ENCODE results near the gene HBG1.
"Not testable (repeated sequence)": the region's sequence is repeated elsewhere in the genome, so short reads cannot be mapped to it uniquely, and the experiment has no call there.

The HBG1 gene

GRCh38 chr11:5249807-5250396 is at the start of gene HBG1:
Gene HBG1 (minus strand): TSS chr11:5249857. CDS start chr11:5249804, 53 bp downstream.
- H3K4me3 ChIP-seq (ENCODE audit: low read depth, low read length); DNase-seq (ENCODE audit: low read depth): not testable (repeated sequence)

GRCh38 chr11:5298451-5298850 is 48.8 kb upstream of the HBG1 start:
- no peak for DNase-seq (ENCODE audit: low read depth)
- H3K4me3 ChIP-seq (ENCODE audit: low read depth, low read length): no peak overlapping the region
- TF ChIP-seq CTCF (IDR thresholded peaks at IDR 0.05; ENCODE audit: control insufficient read depth, extremely low read depth, insufficient read depth): no peak

- no peak for DNase-seq (ENCODE audit: low read depth)
- no peak overlapping the region for H3K4me3 ChIP-seq (ENCODE audit: low read depth, low read length)
- TF ChIP-seq CTCF (IDR thresholded peaks at IDR 0.05; ENCODE audit: control insufficient read depth, extremely low read depth, insufficient read depth): no peak
Observed at GRCh38 chr11:5297721-5298323, 48.2 kb upstream of the HBG1 start.

GRCh38 chr11:5294342-5294995 is 44.8 kb upstream of the HBG1 start:
- not testable (repeated sequence) for DNase-seq (ENCODE audit: low read depth); H3K4me3 ChIP-seq (ENCODE audit: low read depth, low read length)

GRCh38 chr11:5293028-5293427 is 43.4 kb upstream of the HBG1 start:
- DNase-seq (ENCODE audit: low read depth): no peak
- TF ChIP-seq CTCF (IDR thresholded peaks at IDR 0.05; ENCODE audit: control insufficient read depth, extremely low read depth, insufficient read depth): no peak
- no peak overlapping the region for H3K4me3 ChIP-seq (ENCODE audit: low read depth, low read length)

GRCh38 chr11:5291207-5291838 is 41.7 kb upstream of the HBG1 start:
- no peak overlapping the region for H3K4me3 ChIP-seq (ENCODE audit: low read depth, low read length)
- peak; percentile 75 for TF ChIP-seq CTCF (IDR thresholded peaks at IDR 0.05; ENCODE audit: control insufficient read depth, extremely low read depth, insufficient read depth)
- DNase-seq (ENCODE audit: low read depth): peak; percentile 30

GRCh38 chr11:5290106-5290505 is 40.4 kb upstream of the HBG1 start:
- DNase-seq (ENCODE audit: low read depth): no peak
- TF ChIP-seq CTCF (IDR thresholded peaks at IDR 0.05; ENCODE audit: control insufficient read depth, extremely low read depth, insufficient read depth): no peak

More at GRCh38 chr11:5290106-5290505, 40.4 kb upstream of the HBG1 start:
- H3K4me3 ChIP-seq (ENCODE audit: low read depth, low read length): no peak overlapping the region
